ENCODE data around the gene ACOX2.

- TF ChIP-seq POLR2AphosphoS5 (IDR thresholded peaks at IDR 0.05; ENCODE audit: borderline replicate concordance, low read depth, low read length): no peak
- no peak for TF ChIP-seq EZH2 (IDR thresholded peaks at IDR 0.05)
- no peak for TF ChIP-seq FOXP2 (optimal IDR thresholded peaks at IDR 0.05; ENCODE audit: control extremely low read depth, extremely low read length, insufficient read depth)
These were observed 58.2 kb downstream of the ACOX2 start for GRCh38 chr3:58478781-58479180.
